ENCODE data around the gene KIAA1614. TPM values are rescaled to one million over a fixed set of nuclear protein-coding genes. Genes with fewer than 3 reads are reported as not detected.
A peak's percentile ranks its signal among the peaks of the same experiment; 100 is the strongest.

The KIAA1614 gene, protein sequence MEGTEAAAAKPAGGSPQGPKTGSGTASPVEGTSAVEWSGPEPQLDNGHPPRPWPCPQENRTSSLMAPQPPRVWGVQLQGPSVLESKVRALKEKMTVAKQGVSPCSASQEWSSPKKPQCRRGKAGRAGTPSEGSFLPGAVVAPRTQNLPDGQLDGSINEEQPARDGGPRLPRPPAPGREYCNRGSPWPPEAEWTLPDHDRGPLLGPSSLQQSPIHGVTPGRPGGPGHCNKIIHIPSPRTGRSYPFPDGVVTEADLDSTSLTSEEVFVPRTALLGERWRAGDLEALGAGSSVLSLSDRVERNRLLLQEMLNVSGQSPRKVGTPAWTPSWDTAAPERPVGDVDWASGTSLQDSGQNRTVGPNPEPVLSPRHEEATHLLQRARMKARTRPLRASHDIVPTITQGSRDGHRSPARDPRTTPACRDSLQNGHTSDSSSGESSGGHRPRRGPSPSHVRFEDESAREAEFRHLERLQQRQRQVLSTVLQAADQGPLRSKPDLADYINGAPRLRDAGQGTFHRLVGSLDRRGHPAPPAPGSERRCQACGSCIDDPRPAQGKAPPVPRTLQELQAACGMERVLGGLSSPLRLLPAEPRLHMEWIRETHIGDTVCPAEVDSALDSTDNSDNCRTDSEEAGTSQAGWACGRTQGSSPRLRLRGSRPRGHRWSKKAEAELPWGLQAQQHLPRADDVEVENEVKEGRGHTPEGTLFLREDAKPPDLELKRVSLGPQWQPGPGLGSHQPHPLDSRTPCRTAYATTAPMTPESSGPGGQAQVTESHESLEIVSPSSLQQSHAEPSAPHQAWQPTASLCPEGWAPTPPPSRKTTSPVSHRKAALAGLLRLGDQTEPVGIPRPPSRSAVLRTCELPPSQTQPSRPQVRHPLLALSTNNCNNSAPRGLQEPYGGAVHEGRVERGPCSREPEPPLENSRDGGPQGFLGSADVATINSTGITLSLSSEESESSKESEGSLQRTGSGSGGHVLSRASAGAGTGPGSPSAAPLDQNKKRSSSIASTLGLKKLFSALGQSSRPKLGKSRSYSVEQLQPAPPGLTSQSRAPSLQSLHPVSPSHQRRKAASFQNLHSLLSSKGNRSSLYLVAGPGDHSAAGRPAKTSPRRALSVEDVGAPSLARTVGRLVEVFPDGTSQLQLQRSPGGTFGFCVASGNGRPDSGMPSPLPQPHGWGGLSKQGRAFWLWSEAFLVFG
- 1 to 10 TPM; 6.3 to 8.1 (median 7.6) TPM for polyA plus RNA-seq (ENCODE audit: insufficient read length in 3 of 3)

- peak in 1 of 3 donors; percentile 18 for DNase-seq (ENCODE audit: low read depth in 3 of 3, low spot score in 2 of 3)
Observed at GRCh38 chr1:180912801-180913565, at the start of gene KIAA1614. KIAA1614 (plus strand) TSS chr1:180912897; CDS start chr1:180913244, 347 bp downstream.

- DNase-seq (ENCODE audit: low read depth in 3 of 3, low spot score in 2 of 3), result peak; percentile 38 to 52 (median 44)
Observed at GRCh38 chr1:180863158-180863775, 49.4 kb upstream of the KIAA1614 start.

- DNase-seq (ENCODE audit: low read depth in 3 of 3, low spot score in 2 of 3), result peak; percentile 15 to 33 (median 27)
Observed at GRCh38 chr1:180881806-180882509, 30.7 kb upstream of the KIAA1614 start.

DNA sequence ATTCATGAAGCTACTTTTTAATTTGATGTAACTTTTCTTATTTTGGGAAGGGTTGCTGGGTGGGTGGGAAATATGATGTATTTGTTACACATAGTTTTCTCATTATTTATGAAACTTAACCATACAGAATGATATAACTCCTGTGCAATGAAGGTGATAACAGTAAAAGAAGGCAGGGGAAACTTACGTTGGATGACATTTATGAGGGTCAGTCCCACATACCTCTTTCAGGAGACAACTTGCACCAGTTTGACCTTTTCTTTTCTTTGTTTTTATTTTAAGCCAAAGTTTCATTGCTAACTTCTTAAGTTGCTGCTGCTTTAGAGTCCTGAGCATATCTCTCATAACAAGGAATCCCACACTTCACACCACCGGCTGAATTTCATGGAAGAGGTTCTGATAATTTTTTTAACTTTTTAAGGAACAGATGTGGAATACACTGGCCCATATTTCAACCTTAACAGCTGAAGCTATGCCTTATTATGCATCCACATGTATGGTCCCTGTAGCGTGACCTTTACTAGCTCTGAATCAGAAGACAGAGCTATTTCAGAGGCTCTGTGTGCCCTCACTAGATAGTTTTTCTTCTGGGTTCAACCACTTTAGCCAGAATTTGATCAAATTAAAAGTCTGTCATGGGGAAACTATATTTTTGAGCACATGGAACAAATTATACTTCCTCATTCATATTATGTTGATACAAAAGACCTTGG, 28.0 kb upstream of the KIAA1614 start:
- DNase-seq (ENCODE audit: low read depth in 3 of 3, low spot score in 2 of 3), result no peak

GRCh38 chr1:180886338-180886737, 26.4 kb upstream of the KIAA1614 start:
- DNase-seq (ENCODE audit: low read depth in 3 of 3, low spot score in 2 of 3), result no peak

DNA sequence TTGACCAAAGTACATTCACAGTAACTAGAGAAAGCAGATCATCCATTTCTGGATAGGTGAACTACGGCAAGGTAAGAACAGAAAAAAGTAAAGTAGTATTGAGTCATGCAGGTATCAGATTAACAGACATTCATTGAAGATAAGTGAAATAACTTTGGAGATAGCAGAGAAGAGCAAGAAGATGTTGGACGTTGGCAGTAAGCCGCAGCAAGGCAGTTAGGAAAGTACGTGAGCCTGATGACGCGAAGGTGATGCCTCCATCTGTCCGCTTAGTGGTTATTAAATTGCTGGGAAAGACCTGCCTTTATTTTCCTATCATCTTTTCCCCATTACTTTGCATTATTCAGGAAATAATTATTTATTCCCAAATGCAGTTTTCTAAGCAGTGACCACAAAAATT, 24.9 kb upstream of the KIAA1614 start:
- no peak for DNase-seq (ENCODE audit: low read depth in 3 of 3, low spot score in 2 of 3)

GRCh38 chr1:180888870-180889269, 23.8 kb upstream of the KIAA1614 start:
- no peak for DNase-seq (ENCODE audit: low read depth in 3 of 3, low spot score in 2 of 3)

DNA sequence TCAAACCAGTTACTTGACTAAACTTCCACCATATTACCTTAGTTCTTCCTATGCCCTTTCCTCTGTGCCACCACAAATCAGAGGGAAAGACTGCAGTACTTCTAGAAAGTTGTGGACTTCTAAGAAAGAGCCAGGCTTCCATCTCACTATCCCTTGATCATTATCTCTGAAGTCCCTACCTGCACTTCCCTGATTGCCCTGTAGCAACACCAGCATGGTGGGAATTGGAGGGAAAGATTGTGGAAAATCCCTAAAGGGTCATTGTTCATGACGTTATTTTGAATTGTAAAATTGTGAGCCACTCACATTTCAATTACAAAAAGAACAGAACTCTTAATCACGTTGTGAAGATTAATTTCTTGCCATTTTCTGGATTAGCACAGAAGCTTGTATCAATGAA, 23.4 kb upstream of the KIAA1614 start:
- no peak for DNase-seq (ENCODE audit: low read depth in 3 of 3, low spot score in 2 of 3)

GRCh38 chr1:180892272-180892671, 20.4 kb upstream of the KIAA1614 start:
- DNase-seq (ENCODE audit: low read depth in 3 of 3, low spot score in 2 of 3), result no peak

DNA sequence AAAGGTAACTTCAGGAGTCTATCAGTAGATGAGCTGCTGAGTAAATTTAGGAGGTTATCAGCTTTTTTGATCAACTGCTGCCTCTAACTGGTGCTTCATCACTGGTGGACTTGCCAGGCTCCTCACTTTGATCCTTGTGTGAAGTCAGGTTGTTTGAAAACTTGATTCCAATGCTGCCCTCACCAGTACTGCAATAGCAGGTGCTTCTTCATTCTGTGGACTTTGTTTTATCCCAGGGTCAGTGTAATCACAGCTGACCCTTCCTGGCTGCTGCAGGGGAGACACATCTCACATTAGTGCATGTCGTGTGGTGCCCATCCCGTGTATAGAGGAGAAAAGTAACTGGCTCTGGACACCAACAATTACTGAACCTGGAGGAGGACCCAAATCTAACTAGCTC, 20.0 kb upstream of the KIAA1614 start:
- no peak for DNase-seq (ENCODE audit: low read depth in 3 of 3, low spot score in 2 of 3)

DNA sequence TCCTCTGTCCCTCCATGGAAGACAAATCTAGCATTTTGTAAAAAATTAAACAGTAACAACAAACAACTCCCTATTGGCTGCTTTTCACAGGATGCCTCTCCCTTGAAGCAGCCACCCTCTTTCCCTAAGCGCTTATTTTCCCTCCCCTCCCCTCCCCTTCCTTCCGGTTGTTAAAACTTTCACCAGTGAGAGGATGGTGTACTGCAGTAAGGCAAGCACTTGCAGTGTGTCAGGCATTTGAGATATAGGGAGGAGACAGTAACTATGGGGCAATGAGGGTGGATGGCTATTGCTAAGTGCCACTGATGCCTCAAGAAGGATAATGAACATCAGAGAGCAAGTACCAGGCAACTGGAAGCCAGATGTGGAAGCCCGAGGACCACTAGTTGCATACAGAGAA, 19.1 kb upstream of the KIAA1614 start:
- no peak for DNase-seq (ENCODE audit: low read depth in 3 of 3, low spot score in 2 of 3)

GRCh38 chr1:180896161-180896560, 16.5 kb upstream of the KIAA1614 start:
- no peak for DNase-seq (ENCODE audit: low read depth in 3 of 3, low spot score in 2 of 3)

DNA sequence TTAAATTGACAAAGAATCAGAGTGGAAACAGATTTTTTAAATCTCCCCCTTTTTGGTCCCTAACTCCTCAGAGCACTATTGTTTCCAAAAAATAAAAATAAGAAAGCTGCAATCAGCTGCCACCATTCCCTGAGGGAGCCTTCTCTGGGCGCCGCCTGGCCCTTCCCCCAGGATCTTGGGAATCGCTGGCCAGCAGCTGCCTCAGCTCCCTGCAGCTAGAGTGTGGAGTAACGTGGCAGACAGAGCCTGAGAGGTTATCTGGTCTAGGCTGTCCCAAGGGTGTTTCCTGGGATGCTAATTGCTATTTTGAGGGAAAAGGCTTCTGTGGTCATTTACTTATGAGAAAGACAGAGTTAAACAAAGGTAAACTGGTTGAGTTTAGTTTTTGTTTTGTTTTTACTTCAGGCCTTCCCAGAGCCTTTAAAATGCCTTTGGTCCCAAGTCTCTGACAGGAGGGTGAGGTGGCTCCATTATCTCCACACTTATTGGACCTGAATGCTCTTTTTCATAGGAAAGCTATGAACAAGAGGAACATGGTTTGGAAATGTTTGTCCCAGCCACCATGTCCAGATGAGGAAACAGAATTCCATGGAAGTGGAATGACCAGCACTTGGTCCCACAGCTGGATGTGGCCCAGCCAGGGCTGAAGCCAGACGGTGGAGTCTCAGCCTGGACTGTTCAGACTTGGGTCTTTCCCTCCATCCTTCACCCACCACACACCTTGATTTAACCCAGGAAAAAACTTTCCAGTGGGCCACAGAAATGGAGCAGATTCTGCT, 14.1 kb upstream of the KIAA1614 start:
- no peak for DNase-seq (ENCODE audit: low read depth in 3 of 3, low spot score in 2 of 3)

GRCh38 chr1:180899262-180899661, 13.4 kb upstream of the KIAA1614 start:
- DNase-seq (ENCODE audit: low read depth in 3 of 3, low spot score in 2 of 3), result no peak

DNA sequence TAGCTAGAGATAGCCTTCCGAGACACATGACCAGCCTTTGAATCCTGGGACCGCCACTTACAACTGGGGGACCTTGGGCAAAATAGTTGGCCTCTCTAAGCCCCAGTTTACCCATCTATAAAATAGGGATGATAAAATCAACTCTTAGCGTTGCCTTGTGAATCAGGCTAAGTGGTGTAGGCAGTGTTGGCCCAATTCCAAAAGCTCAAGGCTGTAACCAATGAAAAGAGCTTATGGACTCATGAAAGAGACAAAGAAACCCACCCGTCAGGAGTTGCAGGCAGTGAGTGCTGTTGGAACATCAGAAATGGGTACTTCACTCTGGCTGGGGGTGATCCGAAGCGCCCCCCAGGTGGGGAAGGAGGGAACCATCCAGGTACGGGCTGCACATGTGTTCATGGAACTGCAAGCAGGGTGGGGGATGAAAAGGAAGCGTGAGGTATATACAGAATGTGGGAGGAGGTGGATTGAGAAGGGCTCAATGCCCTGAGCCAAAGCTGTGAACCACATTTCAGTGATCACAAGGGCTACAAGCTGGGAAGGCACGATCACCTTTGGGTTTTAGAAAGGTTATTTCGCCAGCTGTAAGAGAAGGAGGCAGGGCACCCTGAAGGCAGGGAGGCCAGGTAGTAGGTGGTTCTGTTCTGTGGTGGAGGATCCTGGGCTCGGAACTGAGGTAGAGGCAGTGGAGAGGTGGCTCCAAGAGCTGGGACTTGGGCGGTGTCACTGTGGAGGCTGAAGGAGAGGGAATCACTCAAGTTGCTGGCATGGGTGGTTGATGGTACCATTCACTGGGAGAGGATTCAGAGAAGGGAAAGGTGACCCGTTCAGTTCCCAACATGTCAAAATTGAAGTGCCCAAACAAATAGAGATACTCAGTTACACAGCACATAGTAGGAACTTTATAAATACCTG, 11.4 kb upstream of the KIAA1614 start:
- DNase-seq (ENCODE audit: low read depth in 3 of 3, low spot score in 2 of 3), result no peak

DNA sequence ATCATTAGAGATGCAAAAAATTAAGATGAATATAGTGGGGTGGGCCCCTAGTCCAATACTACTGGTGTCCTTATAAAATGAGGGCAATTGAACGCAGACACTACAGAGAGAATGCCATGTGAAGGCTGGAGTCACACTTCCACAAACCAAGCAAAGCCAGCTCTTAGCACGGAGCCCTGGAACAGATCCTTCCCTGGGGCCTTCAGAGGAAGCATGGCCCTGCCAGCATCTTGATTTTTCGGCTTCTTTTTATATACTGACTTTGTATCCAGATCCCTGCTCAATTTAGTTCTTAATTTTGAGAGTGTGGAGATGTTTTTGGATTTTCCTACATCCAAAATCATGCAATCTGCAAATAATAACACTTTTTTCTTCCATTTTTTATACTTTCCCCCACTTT, 10.2 kb upstream of the KIAA1614 start:
- DNase-seq (ENCODE audit: low read depth in 3 of 3, low spot score in 2 of 3), result no peak

DNA sequence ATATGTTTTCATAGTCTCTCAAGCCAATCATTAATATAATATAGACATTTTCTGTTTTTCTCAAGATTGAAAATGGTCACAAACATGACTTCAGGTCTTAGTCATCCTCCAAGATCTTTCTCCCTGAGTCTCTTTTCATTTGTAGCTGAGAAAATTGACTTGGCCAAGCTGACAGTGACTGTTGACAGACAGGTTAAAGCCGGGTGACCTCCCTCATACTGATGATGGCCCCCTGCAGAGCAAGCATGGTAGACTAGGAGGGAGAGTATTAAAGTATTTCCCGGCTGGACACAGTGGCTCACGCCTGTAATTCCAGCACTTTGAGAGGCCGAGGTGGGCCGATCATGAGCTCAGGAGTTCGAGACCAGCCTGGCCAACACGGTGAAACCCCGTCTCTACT, 6.8 kb upstream of the KIAA1614 start:
- no peak for DNase-seq (ENCODE audit: low read depth in 3 of 3, low spot score in 2 of 3)

Measured in right renal cortex interstitium (tissue), 3 donors.